GM21447 (cell line): ENCODE data around the gene FRZB.

Experiments
- ATAC-seq: cut with Tn5 transposase; IDR thresholded peaks from one replicate; pipeline ENCODE4 v1.9.1; 2021; ENCODE audit not compliant: unreplicated experiment

The FRZB gene

GRCh38 chr2:182845794-182846417 lies 20.5 kb downstream of the FRZB start:
- ATAC-seq, result no peak

GRCh38 chr2:182836451-182836850 lies 30.0 kb downstream of the FRZB start:
- ATAC-seq, result no peak

GRCh38 chr2:182834293-182834692 lies 32.1 kb downstream of the FRZB start:
- no peak for ATAC-seq

GRCh38 chr2:182833084-182833854 lies 33.2 kb downstream of the FRZB start:
- ATAC-seq, result no peak

- no peak for ATAC-seq
Measured at GRCh38 chr2:182831921-182832320, 34.5 kb downstream of the FRZB start.

- ATAC-seq, result no peak
Measured at GRCh38 chr2:182831101-182831500, 35.3 kb downstream of the FRZB start.

GRCh38 chr2:182827182-182827879 lies 39.1 kb downstream of the FRZB start:
- no peak for ATAC-seq

GRCh38 chr2:182826496-182826895 lies 39.9 kb downstream of the FRZB start:
- ATAC-seq, result no peak

- no peak for ATAC-seq
Measured at GRCh38 chr2:182826064-182826463, 40.4 kb downstream of the FRZB start.

GRCh38 chr2:182824767-182825158 lies 41.7 kb downstream of the FRZB start:
- ATAC-seq, result no peak

GRCh38 chr2:182824056-182824766 lies 42.2 kb downstream of the FRZB start:
- no peak for ATAC-seq

GRCh38 chr2:182822733-182823132 lies 43.7 kb downstream of the FRZB start:
- no peak for ATAC-seq

- no peak for ATAC-seq
Measured at GRCh38 chr2:182821182-182821581, 45.3 kb downstream of the FRZB start.

- no peak for ATAC-seq
Measured at GRCh38 chr2:182819412-182819811, 47.0 kb downstream of the FRZB start.

GRCh38 chr2:182818925-182819324 lies 47.5 kb downstream of the FRZB start:
- no peak for ATAC-seq

GRCh38 chr2:182818501-182818900 lies 47.9 kb downstream of the FRZB start:
- no peak for ATAC-seq

- no peak for ATAC-seq
Measured at GRCh38 chr2:182817558-182817957, 48.9 kb downstream of the FRZB start.

- no peak for ATAC-seq
Measured at GRCh38 chr2:182816866-182817265, 49.6 kb downstream of the FRZB start.

GRCh38 chr2:182814804-182815203 lies 51.6 kb downstream of the FRZB start:
- no peak for ATAC-seq

GRCh38 chr2:182814380-182814779 lies 52.1 kb downstream of the FRZB start:
- ATAC-seq, result no peak

- no peak for ATAC-seq
Measured at GRCh38 chr2:182810087-182810486, 56.4 kb downstream of the FRZB start.
